Endodermal cell (in vitro differentiated cells): ENCODE measurements around the gene TTC22. TPM values are rescaled to one million over a fixed set of nuclear protein-coding genes. Genes with fewer than 3 reads are reported as not detected.
A peak's percentile ranks its signal among the peaks of the same experiment; 100 is the strongest.

ENCODE experiments used
- DNase-seq: peaks from one replicate; pipeline ENCODE4 v3.0.0-alpha.2; 2017
- H3K27ac ChIP-seq: 2 replicates; pipeline ENCODE4 v1.5.1; 2013; ENCODE audit warnings: mild to moderate bottlenecking, low read depth, low read length, moderate library complexity
- H3K27me3 ChIP-seq: 2 replicates; pipeline ENCODE4 v1.6.1; 2013; ENCODE audit warnings: mild to moderate bottlenecking, low read length, moderate library complexity; ENCODE audit not compliant: insufficient read depth, control insufficient read depth, poor library complexity, severe bottlenecking
- H3K36me3 ChIP-seq: 2 replicates; pipeline ENCODE4 v1.7.0; 2013; ENCODE audit warnings: mild to moderate bottlenecking, low read length, moderate library complexity; ENCODE audit not compliant: control insufficient read depth, insufficient read depth
- H3K4me1 ChIP-seq: one replicate; pipeline ENCODE4 v1.7.0; 2013; ENCODE audit warnings: low read length; ENCODE audit not compliant: control insufficient read depth, insufficient read depth
- H3K4me3 ChIP-seq: 2 replicates; pipeline ENCODE4 v1.5.1; 2013; ENCODE audit warnings: mild to moderate bottlenecking, low read length, moderate library complexity
- H3K9ac ChIP-seq: 2 replicates; pipeline ENCODE4 v1.6.1; 2013; ENCODE audit warnings: mild to moderate bottlenecking, low read length, moderate library complexity; ENCODE audit not compliant: poor library complexity, severe bottlenecking; ENCODE audit errors: extremely low read depth
- H3K9me3 ChIP-seq: 2 replicates; pipeline ENCODE4 v1.6.1; 2013; ENCODE audit warnings: mild to moderate bottlenecking, low read length, moderate library complexity; ENCODE audit not compliant: control insufficient read depth
- H3K27ac Mint-ChIP-seq: 2 replicates; pipeline ENCODE4 v1.8.0; 2020; ENCODE audit warnings: mixed read lengths
- H3K27me3 Mint-ChIP-seq: 2 replicates; pipeline ENCODE4 v1.8.0; 2021; ENCODE audit warnings: mild to moderate bottlenecking, mixed read lengths; ENCODE audit not compliant: insufficient read depth
- H3K36me3 Mint-ChIP-seq: 2 replicates; pipeline ENCODE4 v1.8.0; 2020; ENCODE audit warnings: low read depth, mixed read lengths
- H3K4me1 Mint-ChIP-seq: 2 replicates; pipeline ENCODE4 v1.8.0; 2020; ENCODE audit warnings: mixed read lengths
- H3K4me3 Mint-ChIP-seq: 2 replicates; pipeline ENCODE4 v1.8.0; 2020; ENCODE audit warnings: mild to moderate bottlenecking, moderate library complexity, mixed read lengths
- H3K9me3 Mint-ChIP-seq: 2 replicates; pipeline ENCODE4 v1.8.0; 2020; ENCODE audit warnings: mild to moderate bottlenecking, mixed read lengths
- CTCF ChIP-seq: fragments of 200-600 bp; sonication (generic); conservative IDR thresholded peaks from 2 replicates; pipeline ENCODE4 v1.5.0; 2021; ENCODE audit warnings: antibody characterized with exemption, mild to moderate bottlenecking
- WGBS, 2 experiments: methylation state at CpG; one replicate each; pipeline versions ENCODE4 v1.1.5 to v1.1.7; 2013; ENCODE audit warnings: missing lambda C conversion rate in 2 of 2, mixed read lengths in 1 of 2; ENCODE audit not compliant: insufficient coverage in 1 of 2, insufficient read length in 1 of 2; 5-methylcytosine and 5-hydroxymethylcytosine counted together
- total RNA-seq, 2 donors: library from RNA; stranded (reverse); fragmentation: NEBNext Ultra II Directional in 1 of 2; extraction: Animal tissue kit (Norgen Biotek cat#: 25700) in 1 of 2; gene quantifications; 2 replicates in 1 of 2; 3 replicates in 1 of 2; pipeline ENCODE4 v1.2.1, GENCODE V29; 2021

The TTC22 gene
- total RNA-seq, 2 donors from 2014 or later, result 0.44 to 0.53 TPM

- no peaks in the 10 kb centered on the region for H3K9me3 Mint-ChIP-seq
- Histone ChIP-seq H3K36me3 (no peaks in the 10 kb centered on the region), H3K9me3 (no peaks in the 10 kb centered on the region), H3K4me3 (no peak overlapping the region), H3K27me3 (no peaks in the 10 kb centered on the region), H3K4me1 (peaks cover 10% of the 10 kb centered on the region), H3K9ac (no peak overlapping the region), H3K27ac (no peak overlapping the region)
- TF ChIP-seq CTCF, result no peak
- H3K4me3 Mint-ChIP-seq, result no peak overlapping the region
- no peak for DNase-seq
- H3K36me3 Mint-ChIP-seq, result no peaks in the 10 kb centered on the region
- H3K4me1 Mint-ChIP-seq, result peaks cover 30% of the 10 kb centered on the region
- peaks cover 2% of the 10 kb centered on the region for H3K27me3 Mint-ChIP-seq
- WGBS, 2 experiments, result 68 to 70% methylated on average over 5 to 6 of the region's 6 CpGs
- H3K27ac Mint-ChIP-seq, result peak overlapping the region; percentile 23
Measured at GRCh38 chr1:54767526-54767925, 33.6 kb downstream of the TTC22 start.

DNA sequence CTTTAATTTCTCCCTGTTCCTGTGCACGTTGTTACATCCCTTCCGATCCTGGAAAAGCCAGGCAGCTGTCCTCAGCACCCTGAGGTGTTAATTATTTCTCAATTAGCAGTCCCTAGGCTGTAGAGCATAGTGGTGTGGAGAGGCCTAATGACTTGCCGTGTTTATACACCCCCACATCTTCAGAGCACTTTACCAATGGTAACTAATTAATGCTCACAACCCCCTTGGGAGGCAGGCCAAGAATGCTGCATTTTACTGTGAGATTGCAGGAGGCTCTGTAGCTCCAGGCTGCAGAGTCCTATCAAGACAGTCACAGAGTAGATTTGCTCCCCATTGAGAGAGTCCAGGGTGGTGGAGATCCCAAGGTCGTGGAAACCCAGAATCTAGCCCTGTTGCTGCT, 34.4 kb downstream of the TTC22 start:
- Histone ChIP-seq H3K27ac (no peak overlapping the region), H3K9ac (no peak overlapping the region), H3K36me3 (no peaks in the 10 kb centered on the region), H3K4me1 (peaks cover 10% of the 10 kb centered on the region), H3K27me3 (no peaks in the 10 kb centered on the region), H3K4me3 (no peak overlapping the region), H3K9me3 (no peaks in the 10 kb centered on the region)
- H3K27me3 Mint-ChIP-seq, result peaks cover 2% of the 10 kb centered on the region
- DNase-seq, result no peak
- WGBS, 2 experiments, result 55 to 63% methylated on average over 1 to 4 of the region's 4 CpGs
- H3K9me3 Mint-ChIP-seq, result no peaks in the 10 kb centered on the region
- TF ChIP-seq CTCF, result no peak
- H3K4me1 Mint-ChIP-seq, result peaks cover 30% of the 10 kb centered on the region
- no peaks in the 10 kb centered on the region for H3K36me3 Mint-ChIP-seq
- peak overlapping the region; percentile 3 for H3K4me3 Mint-ChIP-seq
- peak overlapping the region; percentile 85 for H3K27ac Mint-ChIP-seq

GRCh38 chr1:54764922-54765561, 36.1 kb downstream of the TTC22 start:
- Mint-ChIP-seq H3K4me3 (peak overlapping the region; percentile 93), H3K27ac (peak overlapping the region; percentile 71), H3K9me3 (no peaks in the 10 kb centered on the region), H3K36me3 (no peaks in the 10 kb centered on the region), H3K27me3 (no peaks in the 10 kb centered on the region), H3K4me1 (peaks cover 30% of the 10 kb centered on the region)
- Histone ChIP-seq H3K36me3 (no peaks in the 10 kb centered on the region), H3K27ac (no peak overlapping the region), H3K27me3 (no peaks in the 10 kb centered on the region), H3K4me3 (peak overlapping the region; percentile 96), H3K4me1 (peaks cover 10% of the 10 kb centered on the region), H3K9ac (peak overlapping the region; percentile 44), H3K9me3 (no peaks in the 10 kb centered on the region)
- DNase-seq, result no peak
- WGBS, 2 experiments, result 74 to 78% methylated on average over 8 to 13 of the region's 13 CpGs
- TF ChIP-seq CTCF, result no peak
